ENCODE measurements around the gene PC.
"Not testable (repeated sequence)": the region's sequence is repeated elsewhere in the genome, so short reads cannot be mapped to it uniquely, and the experiment has no call there.

Gene PC

GRCh38 chr11:66835768-66836405, 122.3 kb downstream of the PC start:
- DNase-seq = no peak

GRCh38 chr11:66834943-66835342, 123.2 kb downstream of the PC start:
- DNase-seq = no peak

- no peak for DNase-seq
These were observed 123.7 kb downstream of the PC start for GRCh38 chr11:66834539-66834845.

- not testable (repeated sequence) for DNase-seq
These were observed 133.6 kb downstream of the PC start for GRCh38 chr11:66824573-66824972.

- no peak for DNase-seq
These were observed 134.5 kb downstream of the PC start for GRCh38 chr11:66823700-66824099.

GRCh38 chr11:66820901-66821300, 137.3 kb downstream of the PC start:
- DNase-seq = no peak

GRCh38 chr11:66820381-66820780, 137.8 kb downstream of the PC start:
- no peak for DNase-seq

GRCh38 chr11:66818231-66818955, 139.8 kb downstream of the PC start:
- no peak for DNase-seq

GRCh38 chr11:66815646-66816045, 142.5 kb downstream of the PC start:
- no peak for DNase-seq

GRCh38 chr11:66814678-66815077, 143.5 kb downstream of the PC start:
- no peak for DNase-seq

GRCh38 chr11:66810576-66811185, 147.5 kb downstream of the PC start:
- no peak for DNase-seq

- no peak for DNase-seq
These were observed 148.6 kb downstream of the PC start for GRCh38 chr11:66809592-66809991.

GRCh38 chr11:66800720-66801428, 157.3 kb downstream of the PC start:
- no peak for DNase-seq

GRCh38 chr11:66799815-66800214, 158.4 kb downstream of the PC start:
- DNase-seq = not testable (repeated sequence)

Data from activated CD8-positive, alpha-beta memory T cell treated with anti-CD3 and anti-CD28 coated beads, Interleukin-2, amount 50 U/mL, for 48 hours (primary cell).